ENCODE results near the gene GALNTL6.
A peak's percentile ranks its signal among the peaks of the same experiment; 100 is the strongest.
"Not testable (repeated sequence)": the region's sequence is repeated elsewhere in the genome, so short reads cannot be mapped to it uniquely, and the experiment has no call there.

Gene GALNTL6

DNA sequence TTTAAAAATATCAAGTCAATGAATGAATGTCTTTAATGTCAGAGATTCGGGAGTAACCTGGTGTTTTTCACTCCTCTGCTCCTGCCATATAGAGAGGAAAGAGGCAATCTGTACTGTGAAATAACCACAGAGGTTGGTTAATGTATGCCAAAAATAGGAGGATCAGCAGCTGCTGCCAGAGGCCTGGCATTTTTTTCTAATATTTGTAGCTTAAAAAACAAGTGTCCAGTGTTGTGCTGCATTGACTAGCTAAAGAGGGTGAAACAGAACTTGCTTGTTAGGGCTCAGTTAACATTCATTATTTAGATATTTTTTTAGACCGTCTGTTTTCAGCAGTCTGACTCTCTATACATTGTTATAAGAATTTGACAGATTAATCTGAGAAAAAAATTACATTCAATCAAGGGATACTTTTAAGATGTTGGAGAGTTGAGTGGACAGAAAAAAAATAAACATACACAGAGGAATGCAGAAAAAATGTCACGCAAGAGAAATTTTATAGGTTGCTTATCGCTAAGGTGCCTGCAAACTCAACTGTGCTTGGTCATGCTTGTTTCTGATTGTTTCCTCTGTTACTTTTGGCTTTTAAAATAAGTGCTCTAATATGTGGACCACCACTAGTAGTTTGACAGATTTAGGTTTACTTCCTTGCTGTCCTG lies 963.1 kb downstream of the GALNTL6 start:
- DNase-seq = no peak

DNA sequence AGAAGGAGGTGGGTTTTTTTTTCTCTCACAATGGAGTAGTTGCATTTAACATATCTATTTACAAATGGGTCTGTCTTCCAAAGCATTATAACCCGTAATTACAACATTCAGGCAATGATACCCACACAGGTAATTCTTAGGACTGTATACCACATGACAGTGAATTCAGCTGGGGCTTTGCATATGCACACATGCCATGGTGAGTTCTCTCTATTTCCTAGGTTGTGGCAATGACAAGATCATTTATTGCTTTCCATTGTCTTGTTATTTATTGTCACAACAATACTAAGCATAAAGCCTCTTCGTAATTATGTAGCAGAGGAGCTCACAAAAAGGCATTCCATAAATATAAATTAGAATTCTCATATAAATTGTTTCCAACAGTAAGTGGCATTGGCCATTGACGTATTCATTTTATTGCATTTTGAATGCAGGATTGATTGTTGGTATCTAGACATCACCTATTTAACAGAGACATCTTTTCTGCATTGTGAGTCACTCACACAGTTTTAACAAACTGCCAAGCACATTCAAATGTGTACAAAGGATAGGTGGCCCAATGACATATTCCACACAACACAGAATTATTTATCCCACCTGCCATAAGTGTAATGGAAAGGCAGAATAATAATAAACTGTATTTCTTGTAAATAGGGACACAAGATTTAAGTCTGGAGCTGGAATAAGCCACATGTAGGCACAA lies 964.7 kb downstream of the GALNTL6 start:
- no peak for DNase-seq

DNA sequence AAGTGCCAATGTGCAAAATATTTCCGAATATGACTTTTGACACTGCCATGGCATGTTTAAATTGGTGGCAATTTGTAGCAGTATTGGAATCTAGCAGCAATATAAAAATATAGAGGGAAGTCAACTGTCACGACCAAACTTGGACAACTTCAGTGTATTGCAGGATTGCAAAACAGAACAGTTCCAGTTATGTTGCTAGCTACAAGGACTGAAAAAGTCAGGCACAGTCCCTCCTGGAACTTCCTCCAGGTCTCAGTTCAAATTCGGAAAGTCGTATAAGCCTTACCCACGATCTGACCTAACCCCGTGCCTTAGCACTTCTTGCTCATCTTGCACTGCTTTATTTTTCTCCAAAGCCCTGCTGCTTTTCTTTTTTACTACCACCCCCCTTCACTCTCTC lies 965.4 kb downstream of the GALNTL6 start:
- no peak for DNase-seq

DNA sequence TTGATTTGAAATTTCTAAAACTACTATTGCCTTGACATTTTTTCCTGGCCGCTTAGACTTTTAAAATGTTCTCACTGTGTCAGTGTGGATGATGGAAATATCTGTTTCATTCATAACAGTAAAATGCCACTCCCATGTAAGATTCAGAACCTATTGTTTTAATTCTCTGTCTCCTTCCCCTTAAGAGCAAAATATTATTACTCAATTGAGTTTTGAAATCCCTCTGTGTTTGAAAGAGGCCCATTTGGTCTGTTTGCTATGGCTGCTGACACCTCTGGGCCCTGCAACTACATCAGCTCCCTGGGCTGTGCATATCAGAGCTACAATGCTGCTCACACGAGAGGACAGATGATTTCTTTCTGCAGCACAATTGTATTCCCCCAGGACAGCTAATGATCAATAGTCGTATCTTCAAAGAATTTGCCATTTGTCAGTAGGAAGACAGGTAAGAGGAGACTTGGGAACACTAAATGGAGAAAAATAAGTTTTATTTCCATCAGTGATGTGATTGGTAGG lies 967.4 kb downstream of the GALNTL6 start:
- no peak for DNase-seq

DNA sequence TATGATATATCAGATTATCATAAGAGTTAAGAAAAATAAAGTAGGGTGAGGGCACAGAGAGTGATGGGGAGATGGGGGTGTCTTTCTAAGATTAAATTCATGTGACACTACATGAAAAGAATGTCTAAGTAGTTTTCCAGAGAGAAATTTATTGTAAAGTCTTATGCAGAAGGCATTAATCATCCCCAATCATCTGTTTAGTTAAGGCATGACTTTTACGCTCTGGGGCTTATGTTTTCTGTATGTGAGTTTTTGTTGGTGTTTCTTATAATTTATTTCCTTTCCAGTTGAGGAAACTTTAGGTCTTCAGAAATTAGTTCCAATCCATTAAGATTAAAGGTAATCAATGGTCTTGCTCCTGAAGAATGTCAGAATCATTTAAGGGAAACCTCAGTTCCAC lies 972.4 kb downstream of the GALNTL6 start:
- no peak for DNase-seq

GRCh38 chr4:172786039-172786792 lies 973.0 kb downstream of the GALNTL6 start:
- DNase-seq = peak; percentile 3 to 35

GRCh38 chr4:172787111-172787510 lies 973.9 kb downstream of the GALNTL6 start:
- peak in 1 of 2 donors; percentile 16 for DNase-seq

GRCh38 chr4:172791841-172792240 lies 978.6 kb downstream of the GALNTL6 start:
- DNase-seq = no peak

DNA sequence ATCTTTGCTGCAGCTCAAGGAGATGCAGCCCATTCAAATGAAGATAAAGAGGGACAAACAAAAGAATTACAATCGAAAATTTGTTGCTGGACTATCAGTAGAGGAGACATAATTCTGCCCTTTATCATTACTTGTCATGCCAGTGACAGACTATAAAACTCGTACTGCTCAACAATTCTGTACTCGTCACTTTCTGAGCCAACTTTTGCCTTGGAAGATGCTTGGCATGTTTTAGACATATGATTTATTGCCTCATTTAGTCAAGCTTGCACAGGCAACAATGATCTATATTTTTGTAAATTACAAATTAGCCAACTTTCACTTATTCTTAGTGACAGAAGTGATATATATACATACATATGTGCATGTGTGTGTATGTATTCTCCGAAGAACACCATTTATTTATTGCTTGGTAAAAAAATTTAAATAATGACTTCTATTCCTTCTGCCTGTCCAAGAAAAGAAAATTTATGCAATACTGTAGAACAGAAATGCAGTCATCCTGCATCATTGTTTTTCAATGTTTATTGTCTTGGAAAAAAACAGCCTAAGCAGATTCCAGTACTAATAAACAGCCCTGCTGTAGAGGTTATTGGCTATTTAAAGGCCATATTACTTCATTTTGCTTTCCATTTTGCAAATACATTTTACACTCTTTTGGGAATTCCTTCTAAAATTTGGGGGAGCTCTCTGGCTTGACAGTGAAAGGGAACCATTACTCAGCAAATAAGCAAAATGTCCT lies 980.5 kb downstream of the GALNTL6 start:
- DNase-seq = no peak

GRCh38 chr4:172794307-172794703 lies 981.1 kb downstream of the GALNTL6 start:
- no peak for DNase-seq

DNA sequence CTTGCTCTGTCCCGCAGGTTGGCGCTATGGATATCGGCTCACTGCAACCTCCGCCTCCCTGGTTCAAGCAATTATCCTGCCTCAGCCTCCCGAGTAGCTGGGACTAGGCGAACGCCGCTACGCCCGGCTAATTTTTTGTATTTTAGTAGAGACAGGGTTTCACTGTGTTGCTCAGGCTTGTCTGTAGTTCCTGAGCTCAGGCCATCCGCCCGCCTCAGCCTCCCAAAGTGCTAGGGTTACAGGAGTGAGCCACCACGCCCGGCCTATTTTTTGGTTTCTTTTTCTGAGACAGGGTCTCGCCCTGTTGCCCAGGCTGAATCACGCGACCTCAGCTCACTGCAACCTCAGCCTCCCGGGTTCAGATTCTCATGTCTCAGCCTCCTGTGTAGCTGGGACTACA lies 984.1 kb downstream of the GALNTL6 start:
- DNase-seq = not testable (repeated sequence)

- DNase-seq = no peak
Observed at GRCh38 chr4:172802032-172802431, 988.8 kb downstream of the GALNTL6 start.

GRCh38 chr4:172806841-172807240 lies 993.6 kb downstream of the GALNTL6 start:
- DNase-seq = no peak

GRCh38 chr4:172808196-172808595 lies 995.0 kb downstream of the GALNTL6 start:
- DNase-seq = no peak

- no peak for DNase-seq
Observed at GRCh38 chr4:172809319-172809718, 996.1 kb downstream of the GALNTL6 start.

DNA sequence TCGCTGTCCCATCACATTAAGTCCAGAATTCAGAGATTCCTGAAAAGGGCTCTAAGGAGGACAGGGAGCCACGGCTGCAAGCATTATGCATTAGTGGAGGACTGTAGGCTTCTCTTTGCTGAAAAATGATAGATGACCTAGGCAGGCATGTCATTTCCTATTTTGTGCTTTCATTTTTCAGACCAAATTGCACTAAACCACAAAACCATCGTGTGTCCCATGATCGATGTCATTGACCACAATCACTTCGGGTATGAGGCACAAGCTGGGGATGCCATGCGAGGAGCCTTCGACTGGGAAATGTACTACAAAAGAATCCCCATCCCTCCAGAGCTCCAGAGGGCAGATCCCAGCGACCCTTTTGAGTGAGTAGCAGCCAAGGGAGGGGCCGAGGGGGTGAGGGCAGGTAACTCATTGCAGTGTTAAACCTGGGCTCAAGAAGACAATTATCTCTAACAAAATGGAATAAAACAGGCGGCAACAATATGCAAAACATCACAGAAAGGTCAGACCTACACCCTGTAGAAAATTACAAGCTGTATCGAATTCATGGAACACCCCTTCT lies 1000.2 kb downstream of the GALNTL6 start:
- no peak for DNase-seq

- DNase-seq = no peak
Observed at GRCh38 chr4:172815499-172816164, 1002.4 kb downstream of the GALNTL6 start.

- no peak for DNase-seq
Observed at GRCh38 chr4:172818901-172819300, 1005.7 kb downstream of the GALNTL6 start.

GRCh38 chr4:172819353-172819752 lies 1006.1 kb downstream of the GALNTL6 start:
- no peak for DNase-seq

- no peak for DNase-seq
Observed at GRCh38 chr4:172822331-172822730, 1009.1 kb downstream of the GALNTL6 start.

DNA sequence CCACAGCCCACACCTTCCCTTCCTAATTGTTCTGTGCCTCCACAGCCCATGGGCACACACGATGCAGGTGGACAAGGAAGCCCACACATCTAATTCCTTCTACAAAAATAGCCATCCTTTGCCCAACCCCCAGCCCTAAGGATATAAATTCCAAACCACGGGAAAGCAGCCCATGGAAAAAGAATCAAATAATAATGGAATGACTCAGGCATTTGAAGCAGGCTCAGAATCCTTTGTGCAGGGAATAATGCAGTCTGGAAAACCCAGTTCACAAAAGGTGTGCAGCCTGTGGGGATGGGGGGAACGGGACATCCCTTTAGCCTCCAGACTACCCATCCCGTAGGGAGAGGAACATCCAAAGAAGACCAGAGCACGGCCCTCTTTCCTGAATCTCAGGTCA lies 1013.1 kb downstream of the GALNTL6 start:
- no peak for DNase-seq

DNA sequence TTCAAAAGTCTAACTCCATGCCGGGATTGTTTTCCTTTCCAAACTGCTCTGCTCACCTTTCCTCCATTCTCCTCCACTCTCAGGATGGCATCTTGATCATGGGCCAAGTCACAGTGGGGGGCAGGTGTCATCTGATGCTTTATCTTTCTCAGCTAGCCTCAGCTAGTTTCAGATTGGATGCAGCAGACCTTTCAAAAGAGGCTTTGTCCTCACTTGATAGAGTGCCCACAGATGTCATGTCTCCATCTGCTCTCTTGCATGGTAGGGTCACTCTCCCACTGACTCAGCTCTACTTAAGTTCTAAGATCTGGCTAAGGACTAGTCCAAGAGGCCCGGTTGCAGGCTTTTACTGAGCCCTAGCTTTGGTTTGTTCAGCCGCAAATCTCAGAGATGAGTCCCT lies 1013.7 kb downstream of the GALNTL6 start:
- DNase-seq = no peak
